Glutamatergic neuron (in vitro differentiated cells): ENCODE results near the gene RLN3. TPM values are rescaled to one million over a fixed set of nuclear protein-coding genes. Genes with fewer than 3 reads are reported as not detected.

Source experiments
- DNase-seq: peaks from one replicate; pipeline ENCODE4 v3.0.0; 2022
- H3K27ac Mint-ChIP-seq: one replicate; pipeline ENCODE4 v1.8.0; 2020; ENCODE audit warnings: mild to moderate bottlenecking, mixed read lengths, inconsistent platforms; ENCODE audit not compliant: unreplicated experiment
- H3K27me3 Mint-ChIP-seq: one replicate; pipeline ENCODE4 v1.8.0; 2020; ENCODE audit warnings: mild to moderate bottlenecking, moderate library complexity, mixed read lengths, inconsistent platforms; ENCODE audit not compliant: unreplicated experiment
- H3K36me3 Mint-ChIP-seq: one replicate; pipeline ENCODE4 v1.8.0; 2020; ENCODE audit warnings: mild to moderate bottlenecking, mixed read lengths, inconsistent platforms; ENCODE audit not compliant: unreplicated experiment
- H3K4me1 Mint-ChIP-seq: one replicate; pipeline ENCODE4 v1.8.0; 2020; ENCODE audit warnings: mild to moderate bottlenecking, low read depth, mixed read lengths, inconsistent platforms; ENCODE audit not compliant: unreplicated experiment
- H3K4me3 Mint-ChIP-seq: one replicate; pipeline ENCODE4 v1.8.0; 2020; ENCODE audit warnings: mild to moderate bottlenecking, mixed read lengths, inconsistent platforms; ENCODE audit not compliant: unreplicated experiment
- H3K9me3 Mint-ChIP-seq: one replicate; pipeline ENCODE4 v1.8.0; 2020; ENCODE audit warnings: mild to moderate bottlenecking, moderate library complexity, mixed read lengths, inconsistent platforms; ENCODE audit not compliant: unreplicated experiment
- CTCF ChIP-seq: fragments of 200-600 bp; sonication (generic); IDR thresholded peaks from one replicate; pipeline ENCODE4 v1.5.0; 2021; ENCODE audit not compliant: partially characterized antibody, unreplicated experiment
- total RNA-seq: library from RNA; stranded (reverse); fragmentation: NEBNext Ultra II Directional; extraction: Animal tissue kit (Norgen Biotek cat#: 25700); gene quantifications from one replicate; pipeline ENCODE4 v1.2.1, GENCODE V29; 2021; ENCODE audit not compliant: unreplicated experiment

Gene RLN3
- total RNA-seq, 1 donor from 2014 or later, result not detected

GRCh38 chr19:14054099-14054498 lies 26.2 kb downstream of the RLN3 start:
- no peaks in the 10 kb centered on the region for H3K36me3 Mint-ChIP-seq
- H3K27me3 Mint-ChIP-seq, result peaks cover 19% of the 10 kb centered on the region
- peaks cover 1% of the 10 kb centered on the region for H3K4me1 Mint-ChIP-seq
- TF ChIP-seq CTCF, result no peak
- no peak for DNase-seq
- peaks cover 7% of the 10 kb centered on the region for H3K9me3 Mint-ChIP-seq
- no peak overlapping the region for H3K27ac Mint-ChIP-seq
- H3K4me3 Mint-ChIP-seq, result no peak overlapping the region

GRCh38 chr19:14054721-14055120 lies 26.8 kb downstream of the RLN3 start:
- Mint-ChIP-seq H3K27ac (no peak overlapping the region), H3K4me3 (no peak overlapping the region), H3K36me3 (no peaks in the 10 kb centered on the region), H3K27me3 (peaks cover 19% of the 10 kb centered on the region), H3K4me1 (peaks cover 2% of the 10 kb centered on the region), H3K9me3 (peaks cover 7% of the 10 kb centered on the region)
- TF ChIP-seq CTCF, result no peak
- no peak for DNase-seq

GRCh38 chr19:14055396-14055795 lies 27.4 kb downstream of the RLN3 start:
- Mint-ChIP-seq H3K4me1 (peaks cover 3% of the 10 kb centered on the region), H3K4me3 (no peak overlapping the region), H3K27ac (no peak overlapping the region), H3K36me3 (no peaks in the 10 kb centered on the region), H3K27me3 (peaks cover 21% of the 10 kb centered on the region), H3K9me3 (peaks cover 6% of the 10 kb centered on the region)
- DNase-seq, result no peak
- no peak for TF ChIP-seq CTCF

- H3K4me1 Mint-ChIP-seq, result peaks cover 3% of the 10 kb centered on the region
- H3K27ac Mint-ChIP-seq, result no peak overlapping the region
- peaks cover 21% of the 10 kb centered on the region for H3K27me3 Mint-ChIP-seq
- DNase-seq, result no peak
- H3K36me3 Mint-ChIP-seq, result no peaks in the 10 kb centered on the region
- peaks cover 5% of the 10 kb centered on the region for H3K9me3 Mint-ChIP-seq
- H3K4me3 Mint-ChIP-seq, result no peak overlapping the region
- no peak for TF ChIP-seq CTCF
These were observed 28.2 kb downstream of the RLN3 start for GRCh38 chr19:14056069-14056666.

- Mint-ChIP-seq H3K27me3 (peaks cover 21% of the 10 kb centered on the region), H3K9me3 (peaks cover 5% of the 10 kb centered on the region)
These were observed 28.9 kb downstream of the RLN3 start for GRCh38 chr19:14056741-14057356.

More at GRCh38 chr19:14056741-14057356, 28.9 kb downstream of the RLN3 start:
- Mint-ChIP-seq H3K27ac (no peak overlapping the region), H3K4me1 (peaks cover 3% of the 10 kb centered on the region), H3K4me3 (peak overlapping the region; percentile 76), H3K36me3 (no peaks in the 10 kb centered on the region)
- no peak for TF ChIP-seq CTCF
- DNase-seq, result no peak
